NOMO-1 treated with DMSO at 0.1 percent for 48 hours (cell line): ENCODE data around the gene PGS1.
A peak's percentile ranks its signal among the peaks of the same experiment; 100 is the strongest.

Experiments used
- DNase-seq: peaks from one replicate; lab custom pipeline; 2025; ENCODE audit not compliant: unreplicated experiment; lab: John Stamatoyannopoulos, UW

Gene PGS1

DNA sequence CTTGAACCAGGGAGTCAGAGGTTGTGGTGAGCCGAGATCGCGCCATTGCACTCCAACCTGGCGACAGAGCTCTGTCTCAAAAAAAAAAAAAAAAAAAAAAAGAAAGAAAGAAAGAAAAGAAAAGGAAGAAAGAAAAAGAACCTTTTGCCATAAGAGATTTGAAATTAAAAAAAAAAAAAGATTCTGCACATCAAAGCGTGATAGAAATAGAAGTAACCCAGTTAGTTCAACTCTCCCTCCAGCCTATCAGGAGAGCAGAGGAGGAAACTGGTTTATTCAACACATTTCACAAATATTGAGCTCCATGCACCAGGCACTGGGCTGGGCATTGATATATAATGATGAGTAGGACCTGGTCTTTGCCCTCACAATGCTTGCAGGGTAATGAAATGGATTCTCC lies 16.2 kb upstream of the PGS1 start:
- DNase-seq = no peak

GRCh38 chr17:78362671-78363070 lies 15.8 kb upstream of the PGS1 start:
- no peak for DNase-seq

DNA sequence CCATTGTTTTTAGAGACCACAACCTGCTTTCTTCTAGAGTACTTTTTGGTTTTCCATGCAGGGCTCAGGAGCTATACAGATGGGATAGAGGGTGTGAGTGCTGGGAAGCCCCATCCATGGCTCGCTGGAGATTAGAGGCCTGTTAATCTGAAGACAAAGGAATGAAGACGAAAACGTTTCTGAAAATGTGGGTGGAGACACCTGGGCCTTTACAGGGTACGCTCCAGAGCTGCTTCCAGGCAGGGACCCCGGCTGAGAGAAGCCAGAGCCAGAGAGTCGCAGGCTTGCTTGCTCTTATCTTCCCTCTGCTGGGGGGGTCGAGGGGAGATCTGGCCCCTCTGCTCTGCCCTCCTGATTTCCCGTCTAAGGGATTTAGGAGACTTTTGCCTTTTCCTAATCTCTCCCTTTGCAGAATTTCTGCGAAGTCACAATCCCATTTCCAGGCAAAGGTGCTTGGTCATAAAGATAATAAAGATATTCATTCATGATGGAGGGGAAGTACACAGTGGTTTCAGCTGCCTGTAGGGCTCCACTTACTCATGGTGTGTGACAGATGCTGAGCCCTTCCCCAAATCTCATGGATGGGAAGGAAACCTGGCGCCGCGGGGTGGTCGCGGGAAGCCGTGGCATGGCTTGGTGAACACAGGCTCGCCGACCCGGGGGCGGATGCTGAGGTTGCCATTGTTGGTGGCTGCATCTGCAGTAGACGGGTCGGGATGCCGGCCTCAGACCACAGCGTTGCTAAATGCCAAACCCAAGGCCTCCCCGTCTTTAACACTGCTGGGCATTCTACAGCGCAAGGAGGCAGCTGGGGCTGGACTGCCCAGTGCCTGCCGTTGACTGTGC lies 13.8 kb upstream of the PGS1 start:
- no peak for DNase-seq

- no peak for DNase-seq
Measured at GRCh38 chr17:78365561-78366108, 12.8 kb upstream of the PGS1 start.

DNA sequence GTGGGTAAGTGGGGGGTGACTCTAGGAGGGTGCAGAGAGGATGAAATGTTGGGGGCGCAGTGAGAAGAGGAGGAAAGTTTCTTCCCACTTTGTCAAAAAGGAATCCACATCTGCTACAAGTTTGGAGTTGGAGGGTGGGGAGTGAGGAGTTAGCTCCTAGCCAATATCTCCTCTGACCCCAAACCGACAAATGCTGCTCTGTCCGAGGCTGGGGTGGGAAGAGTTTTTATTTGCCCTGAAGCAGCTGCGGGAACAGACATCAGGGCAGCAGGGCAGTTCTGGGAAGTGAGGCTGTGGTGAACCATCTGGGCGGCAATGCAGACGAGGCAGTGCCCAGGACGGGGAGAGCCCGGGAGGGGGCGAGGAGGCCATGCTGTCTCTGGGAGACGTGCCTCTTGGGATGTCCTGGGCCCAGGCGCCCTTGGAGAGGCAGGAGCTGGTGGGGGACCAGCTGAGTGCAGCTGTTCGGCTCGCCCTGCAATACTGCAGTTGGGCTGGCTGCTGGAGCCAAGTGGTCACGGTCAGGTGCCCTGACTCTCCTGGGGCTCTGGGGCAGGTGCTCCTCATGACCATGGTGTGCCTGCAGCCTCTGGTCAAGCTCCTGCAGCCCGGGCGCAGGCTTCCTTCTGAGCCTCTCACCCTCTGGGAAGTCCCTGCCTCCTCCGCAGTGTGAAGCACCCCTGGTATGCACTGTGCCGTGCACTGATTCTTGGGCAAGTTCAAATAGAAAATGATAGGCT lies 12.2 kb upstream of the PGS1 start:
- DNase-seq = no peak

DNA sequence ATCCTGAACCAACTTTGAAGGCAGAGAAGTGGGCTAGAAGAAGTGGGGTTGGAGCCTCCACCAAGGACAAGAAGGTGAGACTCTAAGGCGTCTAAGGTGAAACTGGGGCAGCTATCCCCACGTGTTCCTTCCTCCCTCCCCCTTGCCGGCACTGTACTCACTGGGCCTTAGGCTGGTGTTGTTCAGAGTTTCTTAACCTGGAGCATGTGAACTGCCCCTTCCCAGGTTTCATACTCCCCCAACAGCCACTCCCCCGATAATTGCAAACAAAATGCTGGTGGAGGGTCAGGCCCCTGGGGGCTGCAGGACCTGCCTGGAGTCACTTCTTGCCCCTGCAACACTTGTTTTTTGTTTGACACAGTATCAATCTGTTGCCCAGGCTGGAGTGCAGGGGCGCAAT lies 11.3 kb upstream of the PGS1 start:
- DNase-seq = no peak

DNA sequence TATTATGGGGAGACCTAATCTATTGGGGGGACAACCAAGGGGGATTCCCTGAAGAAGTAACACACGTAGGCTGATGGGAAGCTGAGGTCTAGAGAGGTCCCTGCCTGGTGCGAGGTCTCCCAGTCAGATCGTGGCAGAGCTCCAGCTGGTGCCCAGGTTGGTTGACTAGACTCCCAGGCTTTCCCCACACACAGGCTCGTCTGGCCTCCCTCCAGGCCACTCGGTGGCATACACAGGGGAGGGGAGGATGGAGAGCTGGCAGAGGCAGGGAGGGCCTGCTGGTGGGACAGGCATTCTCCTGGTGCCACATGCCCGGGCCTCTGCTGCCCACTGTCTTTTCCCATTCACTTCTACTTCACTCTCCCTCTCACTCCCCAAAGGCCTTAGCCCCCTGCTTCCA lies 10.1 kb upstream of the PGS1 start:
- no peak for DNase-seq

DNA sequence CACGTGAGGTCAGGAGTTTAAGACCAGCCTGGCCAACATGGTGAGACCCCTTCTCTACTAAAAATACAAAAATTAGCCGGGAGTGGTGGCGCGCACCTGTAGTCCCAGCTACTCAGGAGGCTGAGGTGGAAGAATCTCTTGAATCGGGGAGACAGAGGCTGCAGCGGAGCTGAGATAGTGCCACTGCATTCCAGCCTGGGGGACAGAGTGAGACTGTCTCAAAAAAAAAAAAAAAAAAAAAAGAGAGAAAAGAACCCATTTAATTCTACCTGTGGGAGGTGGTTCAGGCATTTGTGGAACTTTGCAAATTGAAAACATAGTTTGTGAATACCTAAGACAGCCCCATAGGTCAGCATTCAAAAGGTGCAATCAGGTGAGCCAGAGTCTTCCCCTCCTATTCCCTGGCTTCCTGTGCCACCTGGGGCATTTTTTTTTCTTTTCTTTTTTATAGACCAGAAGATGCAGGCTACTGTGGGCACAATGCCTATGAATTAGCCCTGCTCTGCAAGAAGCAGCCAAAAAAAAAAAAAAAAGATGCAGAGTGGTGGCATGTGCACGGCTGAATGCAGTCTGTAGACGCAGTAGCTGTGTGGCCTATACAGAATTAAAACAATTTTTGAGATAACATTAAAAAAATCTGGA lies 9.5 kb upstream of the PGS1 start:
- DNase-seq = no peak

DNA sequence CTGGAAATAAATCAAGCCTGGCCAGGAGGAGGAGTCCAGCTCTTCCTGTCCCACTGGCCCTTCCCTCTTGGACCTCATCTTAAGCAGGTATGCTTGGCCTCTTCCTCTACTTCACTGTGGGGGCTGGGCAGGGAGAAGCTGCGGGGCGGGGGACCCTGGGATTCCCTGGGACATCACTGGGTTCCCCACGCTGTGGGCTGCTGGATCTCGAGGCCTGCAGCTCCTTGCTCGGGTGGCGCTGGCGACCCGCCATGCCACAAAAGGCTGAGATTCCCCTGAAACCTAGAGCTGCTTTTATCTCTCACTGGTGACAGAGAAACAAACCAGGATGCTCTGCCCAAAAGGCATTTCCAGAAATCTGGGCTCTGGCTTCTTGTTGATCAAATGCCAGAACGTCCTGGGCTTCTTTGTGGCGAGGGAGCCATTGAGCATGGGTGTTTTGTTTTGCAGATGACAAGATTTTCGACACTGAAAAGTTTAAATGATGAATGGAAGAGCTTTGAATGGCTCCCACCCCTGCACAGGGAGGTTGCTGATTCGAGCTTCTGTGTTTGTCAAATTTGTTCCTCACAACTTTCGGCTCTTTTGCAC lies 8.6 kb upstream of the PGS1 start:
- no peak for DNase-seq

DNA sequence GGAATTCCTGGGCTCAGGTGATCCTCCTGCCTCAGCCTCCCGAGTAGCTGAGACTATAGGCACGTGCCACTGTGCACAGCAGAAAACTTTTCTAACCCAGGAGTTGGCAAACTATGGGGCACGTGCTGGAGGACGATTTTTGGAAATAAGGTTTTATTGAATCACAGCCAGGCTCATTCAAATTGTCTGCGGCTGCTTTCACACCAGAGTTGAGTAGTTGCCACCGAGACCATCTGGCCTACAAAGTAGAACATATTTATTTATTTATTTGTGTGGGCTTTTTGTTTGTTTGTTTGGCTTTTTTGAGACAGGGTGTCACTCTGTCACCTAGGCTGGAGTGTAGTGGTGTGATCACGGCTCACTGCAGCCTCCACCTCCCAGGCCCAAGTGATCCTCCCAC lies 7.4 kb upstream of the PGS1 start:
- no peak for DNase-seq

- no peak for DNase-seq
Measured at GRCh38 chr17:78372841-78373240, 5.6 kb upstream of the PGS1 start.

GRCh38 chr17:78374189-78374588 lies 4.3 kb upstream of the PGS1 start:
- DNase-seq = no peak

- DNase-seq = no peak
Measured at GRCh38 chr17:78374631-78375274, 3.7 kb upstream of the PGS1 start.

GRCh38 chr17:78375401-78376151 lies 2.9 kb upstream of the PGS1 start:
- peak; percentile 75 for DNase-seq

GRCh38 chr17:78376161-78376560 lies 2.3 kb upstream of the PGS1 start:
- no peak for DNase-seq

DNA sequence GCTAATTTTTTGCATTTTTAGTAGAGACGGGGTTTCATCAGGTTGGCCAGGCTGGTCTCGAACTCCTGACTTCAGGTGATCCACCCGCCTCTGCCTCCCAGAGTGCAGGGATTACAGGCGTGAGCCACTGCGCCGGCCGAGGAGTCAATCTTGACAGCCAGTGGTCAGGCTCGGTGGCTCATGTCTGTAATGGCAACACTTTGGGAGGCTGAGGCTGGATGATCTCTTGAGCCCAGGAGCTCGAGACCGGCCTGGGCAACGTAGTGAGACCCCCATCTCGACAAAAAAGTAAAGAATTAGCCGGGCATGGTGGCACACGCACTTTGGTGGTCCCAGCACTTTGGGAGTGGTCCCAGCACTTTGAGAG lies 608 bp upstream of the PGS1 start:
- no peak for DNase-seq

GRCh38 chr17:78379131-78379491 lies 662 bp downstream of the PGS1 start:
- DNase-seq = peak; percentile 7

DNA sequence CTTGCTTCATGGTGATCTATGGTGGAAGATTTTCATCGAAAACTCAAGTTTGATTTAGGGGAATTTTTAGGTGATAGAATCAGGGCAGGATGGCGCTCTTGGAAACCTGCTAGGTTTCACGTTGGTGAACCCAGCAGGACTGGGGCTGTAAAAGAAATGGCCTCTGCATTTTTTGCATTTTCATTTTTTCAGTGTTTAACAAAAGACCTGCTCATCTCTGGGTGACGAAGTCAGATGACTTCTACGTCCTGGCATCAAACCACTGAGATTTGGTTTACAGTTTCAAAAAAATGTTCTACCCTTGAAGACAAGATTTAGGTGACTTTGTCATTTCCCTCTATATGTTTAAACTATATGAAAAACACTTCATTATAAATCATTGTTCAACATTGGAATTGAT lies 1.9 kb downstream of the PGS1 start:
- DNase-seq = no peak

GRCh38 chr17:78381601-78382232 lies 3.3 kb downstream of the PGS1 start:
- peak; percentile 91 for DNase-seq
